A549 (cell line): ENCODE measurements around the gene MRPL27. TPM values are rescaled to one million over a fixed set of nuclear protein-coding genes. Genes with fewer than 3 reads are reported as not detected.

ENCODE experiments used
- ATAC-seq, 2 experiments: fragments of 200-7000 bp in 1 of 2; fragments of >200 bp in 1 of 2; cut with Nextera tagmentation in 1 of 2; cut with Tn5 transposase in 1 of 2; 3 replicates each; pipeline versions ENCODE4 v1.8.0 to v1.9.1; 2018 to 2020; ENCODE audit warnings: mild to moderate bottlenecking in 1 of 2, moderate library complexity in 1 of 2
- CTCF ChIA-PET: fragments of 300-600 bp; sonication (Branson Sonifier 250); formaldehyde crosslinking; extraction: SDS; loops from one replicate; lab custom pipeline; 2021; ENCODE audit warnings: antibody characterized with exemption, inconsistent platforms; lab: Yijun Ruan, JAX
- POLR2A ChIA-PET: fragments of 350-600 bp; formaldehyde crosslinking; extraction: SDS; loops from one replicate; lab custom pipeline; 2021; ENCODE audit warnings: antibody characterized with exemption, inconsistent platforms; lab: Yijun Ruan, JAX
- DNase-seq, 2 experiments: peaks; one replicate each; pipeline versions ENCODE4 v3.0.0 to v3.0.0-alpha.2; 2011 to 2016; ENCODE audit warnings: low read depth in 1 of 2, low spot score in 1 of 2
- FAIRE-seq: peaks from 2 replicates; lab custom pipeline; 2011; peaks lifted over from hg19 to GRCh38; lab: Jason Lieb, UNC
- H3K27ac ChIP-seq, 2 experiments: fragments of >200 bp; sonication (Bioruptor Twin); formaldehyde crosslinking; 3 replicates each; pipeline ENCODE4 v1.5.1; 2016 to 2017
- H3K4me1 ChIP-seq: fragments of >200 bp; sonication (Bioruptor Twin); formaldehyde crosslinking; 3 replicates; pipeline ENCODE4 v1.6.1; 2016
- H3K4me2 ChIP-seq: fragments of >200 bp; sonication (Bioruptor Twin); formaldehyde crosslinking; 3 replicates; pipeline ENCODE4 v1.6.1; 2016
- H3K4me3 ChIP-seq: fragments of >200 bp; sonication (Bioruptor Twin); formaldehyde crosslinking; 3 replicates; pipeline ENCODE4 v1.5.1; 2016
- H3K9me3 ChIP-seq: fragments of >200 bp; sonication (Bioruptor Twin); formaldehyde crosslinking; 3 replicates; pipeline ENCODE4 v1.6.1; 2016
- BCL3 ChIP-seq: fragments of >200 bp; sonication (Bioruptor Twin); formaldehyde crosslinking; IDR thresholded peaks from 3 replicates; pipeline ENCODE4 v1.6.1; 2016
- BHLHE40 ChIP-seq: IDR thresholded peaks from 2 replicates; pipeline ENCODE4 v1.6.1; 2012; ENCODE audit warnings: low read depth, low read length, inconsistent platforms
- EHF ChIP-seq: fragments of 250-450 bp; sonication (Bioruptor Pico); IDR thresholded peaks from 2 replicates; pipeline ENCODE4 v1.5.0; 2020; ENCODE audit warnings: mild to moderate bottlenecking
- EHMT2 ChIP-seq: fragments of 200-600 bp; sonication (generic); IDR thresholded peaks from 2 replicates; pipeline ENCODE4 v1.6.1; 2016; ENCODE audit warnings: antibody characterized with exemption, low read depth, mild to moderate bottlenecking, moderate library complexity
- EP300 ChIP-seq, 2 experiments: fragments of >200 bp; sonication (Bioruptor Twin); formaldehyde crosslinking; IDR thresholded peaks; 2 replicates in 1 of 2; 3 replicates in 1 of 2; pipeline ENCODE4 v1.6.1; 2016 to 2017
- ESRRA ChIP-seq: fragments of 150-350 bp; IDR thresholded peaks from 2 replicates; pipeline ENCODE4 v1.6.1; 2014; ENCODE audit warnings: mild to moderate bottlenecking, low read length, borderline replicate concordance
- HDAC2 ChIP-seq: fragments of 200-600 bp; sonication (generic); IDR thresholded peaks from 2 replicates; pipeline ENCODE4 v1.6.1; 2016
- HES2 ChIP-seq: fragments of >200 bp; sonication (Bioruptor Twin); formaldehyde crosslinking; IDR thresholded peaks from 2 replicates; pipeline ENCODE4 v1.6.1; 2016
- JUNB ChIP-seq: fragments of >200 bp; sonication (Bioruptor Twin); formaldehyde crosslinking; IDR thresholded peaks from 2 replicates; pipeline ENCODE4 v1.6.1; 2016
- NFE2L2 ChIP-seq: fragments of 150-350 bp; conservative IDR thresholded peaks from 2 replicates; pipeline ENCODE4 v1.6.1; 2014; ENCODE audit warnings: low read length
- NR3C1 ChIP-seq: fragments of >200 bp; sonication (Bioruptor Twin); formaldehyde crosslinking; IDR thresholded peaks from 3 replicates; pipeline ENCODE4 v1.6.1; 2017
- POLR2AphosphoS2 ChIP-seq: conservative IDR thresholded peaks from 2 replicates; pipeline ENCODE4 v1.6.1; 2012; ENCODE audit warnings: low read length, improper control_type of control experiment, inconsistent platforms
- REST ChIP-seq: fragments of 200-600 bp; sonication (generic); IDR thresholded peaks from 2 replicates; pipeline ENCODE4 v1.6.1; 2016; ENCODE audit warnings: antibody characterized with exemption, mild to moderate bottlenecking, moderate library complexity
- RFX5 ChIP-seq: fragments of 450-650 bp; IDR thresholded peaks from 2 replicates; pipeline ENCODE4 v1.7.1; 2014; ENCODE audit warnings: antibody characterized with exemption, mild to moderate bottlenecking, moderate library complexity
- SREBF2 ChIP-seq: fragments of 450-650 bp; IDR thresholded peaks from 2 replicates; pipeline ENCODE4 v1.6.1; 2014; ENCODE audit warnings: mild to moderate bottlenecking, moderate library complexity
- TP53 ChIP-seq: fragments of 250-450 bp; sonication (Bioruptor Pico); IDR thresholded peaks from 2 replicates; pipeline ENCODE4 v1.5.0; 2021; ENCODE audit warnings: mild to moderate bottlenecking, moderate library complexity
- USF2 ChIP-seq: fragments of 450-650 bp; IDR thresholded peaks from 2 replicates; pipeline ENCODE4 v1.6.1; 2014; ENCODE audit warnings: antibody characterized with exemption
- WGBS: methylation state at CpG from one replicate; pipeline ENCODE4 v1.1.6; 2017; ENCODE audit errors: missing lambda C conversion rate; 5-methylcytosine and 5-hydroxymethylcytosine counted together
- polyA plus RNA-seq, 4 experiments: library from polyadenylated mRNA; depleted of rRNA in 3 of 4; stranded (reverse); fragments of >200 nt; fragmentation: RNase III in 1 of 4; extraction: RNeasy Plus Mini Kit Qiagen cat#74134 plus additional on column Dnase treatment in 1 of 4; gene quantifications; 2 replicates in 3 of 4; 3 replicates in 1 of 4; pipeline ENCODE4 v1.2.3, GENCODE V29; 2011 to 2017

Gene MRPL27
- polyA plus RNA-seq, 2 of the 4 experiments (the other 2 are of a cell fraction): 149 to 155 TPM

- TF ChIP-seq USF2: no peak
- no peak for TF ChIP-seq BCL3
- TF ChIP-seq EHMT2: no peak
- no peak for TF ChIP-seq REST
- TF ChIP-seq BHLHE40: no peak
- no peak for TF ChIP-seq EP300 (IDR thresholded peaks at IDR 0.05)
- TF ChIP-seq HDAC2: no peak
- TF ChIP-seq NR3C1: no peak
- TF ChIP-seq SREBF2: no peak
Measured at GRCh38 chr17:50361561-50362480, 11.2 kb downstream of the MRPL27 start (continued).

GRCh38 chr17:50360486-50361115 is 12.4 kb downstream of the MRPL27 start:
- ChIA-PET CTCF (interaction anchor here (0.6 to 33.9 kb wide), 20 partner anchors 7 to 191 kb away, joined by 3 to 445 read pairs (median 4); partner anchors contain the start of genes EME1, LRRC59, MRPL27 and RSAD1), POLR2A (interaction anchor here (1.1 to 1.8 kb wide), 2 partner anchors 12 to 37 kb away, joined by 3 to 4 read pairs; partner anchors contain the start of gene LRRC59)
- ATAC-seq (no peak), DNase-seq (no peak), FAIRE-seq (no peak)
- Histone ChIP-seq H3K27ac (no peak overlapping the region), H3K4me1 (peaks cover 3% of the 10 kb centered on the region; the same call in 1 of the 3 replicates), H3K4me2 (no peak overlapping the region), H3K4me3 (no peak overlapping the region), H3K9me3 (no peaks in the 10 kb centered on the region)
- TF ChIP-seq RFX5: no peak
- TF ChIP-seq EHF (CRISPR knock-in tag): no peak
- no peak for TF ChIP-seq NFE2L2
- no peak for TF ChIP-seq EP300 (IDR thresholded peaks at IDR 0.05)
- TF ChIP-seq JUNB: no peak
- TF ChIP-seq TP53 (CRISPR knock-in tag): no peak
- no peak for TF ChIP-seq ESRRA
- TF ChIP-seq POLR2AphosphoS2: no peak
- no peak for TF ChIP-seq HES2
- TF ChIP-seq EHMT2: no peak
- 96% methylated on average over 10 of the region's 11 CpGs for WGBS
